Measurements from ENCODE around the gene CFAP221. TPM values are rescaled to one million over a fixed set of nuclear protein-coding genes. Genes with fewer than 3 reads are reported as not detected.

CFAP221 gene
- total and polyA plus RNA-seq, 10 of the 15 experiments (the other 5 are each of a cell fraction or from before 2014, with no cell fraction given) = not detected

GRCh38 chr2:119606674-119607073, 62.4 kb downstream of the CFAP221 start:
- ChIA-PET RAD21 (ENCODE audit: unreplicated experiment) (no interaction called here), SMC1A (ENCODE audit: uncharacterized antibody, unreplicated experiment) (no interaction called here), POLR2A (no interaction called here), CTCF (no interaction called here)
- Histone ChIP-seq H3K36me3 (ENCODE audit: control insufficient read depth in 2 of 2, insufficient read depth in 2 of 2, low read length in 1 of 2) (no peaks in the 10 kb centered on the region), H2AFZ (ENCODE audit: control insufficient read depth, low read depth, low read length) (no peak overlapping the region), H3K27me3 (replicated peaks in 1 of 2; ENCODE audit: control insufficient read depth in 2 of 2, insufficient read depth in 2 of 2, low read length in 1 of 2) (no peaks in the 10 kb centered on the region; a peak in 2 of 4 replicates), H3K4me2 (ENCODE audit: control insufficient read depth, insufficient read depth) (no peak overlapping the region), H4K20me1 (ENCODE audit: control insufficient read depth, insufficient read depth) (no peaks in the 10 kb centered on the region), H3K79me2 (ENCODE audit: control insufficient read depth, insufficient read depth, low read length) (no peaks in the 10 kb centered on the region), H3K4me3 (no peak overlapping the region), H3K27ac (ENCODE audit: control insufficient read depth, insufficient read depth) (no peak overlapping the region), H3K9me3 (replicated peaks; ENCODE audit: control insufficient read depth, insufficient read depth, low read length) (no peaks in the 10 kb centered on the region), H3K9ac (ENCODE audit: control insufficient read depth, insufficient read depth, low read length) (no peak overlapping the region), H3K4me1 (ENCODE audit: control insufficient read depth, insufficient read depth, low read length) (no peaks in the 10 kb centered on the region)
- in situ Hi-C loops (cut with MboI) (no loop called here), intact Hi-C loops (cut with micrococcal nuclease; ENCODE audit: unreplicated experiment) (no loop called here)
- 0% methylated on average over 1 of the region's 1 CpG for WGBS (ENCODE audit: insufficient coverage, insufficient replicate concordance, low lambda C conversion rate, missing lambda C conversion rate)
- ATAC-seq = no peak
- no TSS peak for BruUV-seq (replicated peaks)
- no peak for DNase-seq (ENCODE audit: low read depth, low spot score)
- no peak for FAIRE-seq
- TF ChIP-seq ZZZ3 (IDR thresholded peaks at IDR 0.05; ENCODE audit: control insufficient read depth, insufficient read length, low read depth) (no peak), HDAC6 (IDR thresholded peaks at IDR 0.05; ENCODE audit: unreplicated experiment) (no peak), TAF1 (IDR thresholded peaks at IDR 0.05; ENCODE audit: borderline replicate concordance, low read depth, low read length) (no peak), CBFB (IDR thresholded peaks at IDR 0.05; ENCODE audit: low read depth) (no peak), CHD2 (IDR thresholded peaks at IDR 0.05; ENCODE audit: borderline replicate concordance, low read depth, low read length) (no peak), CHD1 (IDR thresholded peaks at IDR 0.05; ENCODE audit: low read depth, low read length) (no peak), CREB1 (IDR thresholded peaks at IDR 0.05; ENCODE audit: low read depth) (no peak), NR2C1 (IDR thresholded peaks at IDR 0.05) (no peak), MTA3 (IDR thresholded peaks at IDR 0.05; ENCODE audit: borderline replicate concordance, low read length) (no peak), PKNOX1 (IDR thresholded peaks at IDR 0.05) (no peak), MEF2A (IDR thresholded peaks at IDR 0.05; ENCODE audit: insufficient read depth, low read depth, low read length) (no peak), MLLT1 (IDR thresholded peaks at IDR 0.05) (no peak), SPI1 (IDR thresholded peaks at IDR 0.05; ENCODE audit: borderline replicate concordance, insufficient read depth, low read depth, low read length) (no peak), ZNF687 (IDR thresholded peaks at IDR 0.05) (no peak), ZBTB40 (IDR thresholded peaks at IDR 0.05; ENCODE audit: borderline replicate concordance) (no peak), NBN (IDR thresholded peaks at IDR 0.05) (no peak)
